ENCODE results near the gene SH2D3A. TPM values are rescaled to one million over a fixed set of nuclear protein-coding genes. Genes with fewer than 3 reads are reported as not detected.

Gene SH2D3A
- total RNA-seq, 2 donors from 2014 or later, result 15.2 to 17.8 TPM

Other genes with a start within 250 kb of the SH2D3A start
- gene TNFSF9, start 236.4 kb downstream of the SH2D3A start, total RNA-seq, result 1 to 10 TPM; 3.4 to 3.8 TPM
- 10 to 100 TPM; 10.6 to 26.1 TPM for gene CD70, start 176.3 kb downstream of the SH2D3A start, total RNA-seq
- gene TNFSF14, start 97.3 kb downstream of the SH2D3A start, total RNA-seq, result 10 to 100 TPM in 1 of 2 donors, 1 to 10 TPM in 1; 4.5 to 11.3 TPM
- gene C3, start 46.8 kb downstream of the SH2D3A start, total RNA-seq, result 1 to 10 TPM; 3.5 to 9.2 TPM
- 10 to 100 TPM; 67.4 to 70.4 TPM for gene GPR108, start 29.9 kb downstream of the SH2D3A start, total RNA-seq
- 10 to 100 TPM; 44.8 to 76.5 TPM for gene TRIP10, start 27.8 kb downstream of the SH2D3A start, total RNA-seq
- 100 to 1,000 TPM; 166 to 167 TPM for gene VAV1, start 5.3 kb upstream of the SH2D3A start, total RNA-seq
- gene ADGRE1, start 120.1 kb upstream of the SH2D3A start, total RNA-seq, result 1 to 10 TPM in 1 of 2 donors, under 1 TPM in 1; 1.00 to 2.0 TPM

Data from natural killer cell treated with Interleukin-12 subunit alpha and Interleukin-12 subunit beta and Interleukin-15 and Interleukin-18, amount 100 ng/mL, for 72 hours (primary cell).